Measurements from ENCODE around the gene CCDC93.

Gene CCDC93

DNA sequence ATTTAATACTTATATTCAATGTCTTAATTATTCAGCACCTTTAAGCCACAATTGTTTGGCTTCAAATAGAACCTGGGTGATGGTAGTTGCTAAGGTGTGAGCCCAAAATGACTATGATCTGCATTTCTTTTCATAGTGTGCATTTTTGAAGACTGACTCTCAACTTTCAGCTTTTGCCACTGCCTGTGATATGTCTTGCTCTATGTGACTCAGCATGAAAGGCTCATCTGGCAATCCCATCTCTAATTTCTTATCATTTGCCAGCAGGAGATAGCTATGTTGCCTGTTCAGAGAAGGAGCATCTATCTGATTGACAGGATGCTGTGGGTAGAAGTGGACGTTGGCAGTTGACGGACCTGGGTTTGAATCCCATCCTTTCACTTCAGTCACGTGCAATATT lies 34.5 kb upstream of the CCDC93 start:
- no peak for DNase-seq (ENCODE audit: low spot score)
- POLR2A ChIA-PET (ENCODE audit: low non-redundant PET) = no interaction called here
- no peak for TF ChIP-seq CTCF (conservative IDR thresholded peaks at IDR 0.05; ENCODE audit: low read depth)
- H3K27ac ChIP-seq = no peak overlapping the region
- CTCF ChIA-PET = interaction anchor here (0.6 to 2.9 kb wide), 3 partner anchors 13 to 174 kb away, joined by 3 to 18 read pairs (median 4); no protein-coding TSS in a partner anchor

DNA sequence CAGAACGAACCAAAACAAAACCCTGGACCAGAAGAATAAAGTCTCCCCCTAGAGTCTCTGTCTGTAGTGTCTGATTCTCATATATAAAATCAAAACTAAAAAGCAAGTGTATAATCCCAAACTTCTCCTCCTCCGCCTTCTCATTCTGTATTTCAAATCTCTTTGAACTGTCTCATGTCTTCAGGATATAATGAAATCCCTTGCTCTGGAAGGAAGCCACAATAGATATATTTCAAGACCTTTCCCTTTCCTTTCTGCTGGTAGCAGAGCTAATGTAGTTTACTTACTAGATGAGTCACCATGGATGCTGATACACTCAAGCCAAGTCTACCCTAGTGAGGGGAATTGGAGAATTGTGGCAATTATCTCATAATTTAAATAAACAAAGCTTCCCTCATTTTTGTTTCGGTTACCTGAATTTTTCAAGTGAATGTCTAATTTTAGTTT lies 33.5 kb upstream of the CCDC93 start:
- TF ChIP-seq CTCF (conservative IDR thresholded peaks at IDR 0.05; ENCODE audit: low read depth) = no peak
- H3K27ac ChIP-seq = no peak overlapping the region
- CTCF ChIA-PET = interaction anchor here (0.5 to 2.9 kb wide), 12 partner anchors 9 to 1361 kb away, joined by 3 to 18 read pairs (median 4); partner anchors contain the start of gene INSIG2
- DNase-seq (ENCODE audit: low spot score) = peak; percentile 36
- POLR2A ChIA-PET (ENCODE audit: low non-redundant PET) = no interaction called here

- CTCF ChIA-PET = interaction anchor here (0.5 to 2.9 kb wide), 17 partner anchors 8 to 1362 kb away, joined by 3 to 18 read pairs (median 4); partner anchors contain the start of gene INSIG2
- POLR2A ChIA-PET (ENCODE audit: low non-redundant PET) = no interaction called here
- peak; percentile 48 for DNase-seq (ENCODE audit: low spot score)
- peak; percentile 66 for TF ChIP-seq CTCF (conservative IDR thresholded peaks at IDR 0.05; ENCODE audit: low read depth)
- no peak overlapping the region for H3K27ac ChIP-seq
Observed at GRCh38 chr2:118046634-118047210, 32.9 kb upstream of the CCDC93 start.

- ChIA-PET POLR2A (ENCODE audit: low non-redundant PET) (no interaction called here), CTCF (interaction anchor here (0.6 to 1.6 kb wide), 2 partner anchors 13 to 547 kb away, joined by 3 read pairs; no protein-coding TSS in a partner anchor)
- DNase-seq (ENCODE audit: low spot score) = no peak
- TF ChIP-seq CTCF (conservative IDR thresholded peaks at IDR 0.05; ENCODE audit: low read depth) = no peak
- no peak overlapping the region for H3K27ac ChIP-seq
Observed at GRCh38 chr2:118045286-118045685, 31.4 kb upstream of the CCDC93 start.

GRCh38 chr2:118044854-118045253 lies 31.0 kb upstream of the CCDC93 start:
- DNase-seq (ENCODE audit: low spot score) = no peak
- TF ChIP-seq CTCF (conservative IDR thresholded peaks at IDR 0.05; ENCODE audit: low read depth) = no peak
- POLR2A ChIA-PET (ENCODE audit: low non-redundant PET) = no interaction called here
- CTCF ChIA-PET = interaction anchor here (1.6 kb wide), 1 partner anchor 12 kb away, joined by 3 read pairs; no protein-coding TSS in a partner anchor
- H3K27ac ChIP-seq = no peak overlapping the region

GRCh38 chr2:118044103-118044716 lies 30.3 kb upstream of the CCDC93 start:
- no peak overlapping the region for H3K27ac ChIP-seq
- ChIA-PET POLR2A (ENCODE audit: low non-redundant PET) (no interaction called here), CTCF (interaction anchor here (1.6 kb wide), 1 partner anchor 11 kb away, joined by 3 read pairs; no protein-coding TSS in a partner anchor)
- no peak for TF ChIP-seq CTCF (conservative IDR thresholded peaks at IDR 0.05; ENCODE audit: low read depth)
- DNase-seq (ENCODE audit: low spot score) = no peak

Data from RWPE1 (cell line).